ENCODE results near the gene CRX.
A peak's percentile ranks its signal among the peaks of the same experiment; 100 is the strongest.
"Not testable (repeated sequence)": the region's sequence is repeated elsewhere in the genome, so short reads cannot be mapped to it uniquely, and the experiment has no call there.

CRX gene

GRCh38 chr19:47804451-47804850 lies 17.3 kb upstream of the CRX start, which contains the start of gene TPRX1:
Gene TPRX1, minus strand, starts transcription at chr19:47804551. Its CDS starts 12 bp downstream, at chr19:47804539.
- not testable (repeated sequence) for DNase-seq

- DNase-seq: no peak
Observed at GRCh38 chr19:47805313-47805712, 16.4 kb upstream of the CRX start.

GRCh38 chr19:47806435-47806834 lies 15.3 kb upstream of the CRX start:
- no peak for DNase-seq

- peak; percentile 83 for DNase-seq
Observed at GRCh38 chr19:47813304-47813994, 8.3 kb upstream of the CRX start.

- no peak for DNase-seq
Observed at GRCh38 chr19:47813995-47814328, 7.8 kb upstream of the CRX start.

- not testable (repeated sequence) for DNase-seq
Observed at GRCh38 chr19:47816270-47816669, 5.5 kb upstream of the CRX start.

GRCh38 chr19:47818221-47818620 lies 3.5 kb upstream of the CRX start:
- DNase-seq: not testable (repeated sequence)

GRCh38 chr19:47819858-47820257 lies 1.9 kb upstream of the CRX start:
- no peak for DNase-seq

GRCh38 chr19:47820410-47820809 lies 1.3 kb upstream of the CRX start:
- DNase-seq: no peak

GRCh38 chr19:47824396-47824795 lies 2.7 kb downstream of the CRX start:
- no peak for DNase-seq

- DNase-seq: no peak
Observed at GRCh38 chr19:47826800-47827199, 5.1 kb downstream of the CRX start.

GRCh38 chr19:47832723-47833122 lies 11.0 kb downstream of the CRX start:
- no peak for DNase-seq

- no peak for DNase-seq
Observed at GRCh38 chr19:47836038-47836437, 14.3 kb downstream of the CRX start.

GRCh38 chr19:47839411-47839810 lies 17.7 kb downstream of the CRX start:
- no peak for DNase-seq

GRCh38 chr19:47839913-47840312 lies 18.2 kb downstream of the CRX start:
- no peak for DNase-seq

- DNase-seq: no peak
Observed at GRCh38 chr19:47842941-47843340, 21.2 kb downstream of the CRX start.

- no peak for DNase-seq
Observed at GRCh38 chr19:47848425-47848822, 26.7 kb downstream of the CRX start.

GRCh38 chr19:47848823-47849473 lies 27.2 kb downstream of the CRX start:
- DNase-seq: peak; percentile 53

GRCh38 chr19:47853003-47853402 lies 31.3 kb downstream of the CRX start:
- no peak for DNase-seq

GRCh38 chr19:47854459-47854858 lies 32.7 kb downstream of the CRX start:
- DNase-seq: no peak

GRCh38 chr19:47858231-47858630 lies 36.5 kb downstream of the CRX start:
- not testable (repeated sequence) for DNase-seq

- DNase-seq: not testable (repeated sequence)
Observed at GRCh38 chr19:47858646-47859285, 37.0 kb downstream of the CRX start, which contains the start of gene TPRX2. Gene TPRX2, plus strand, starts transcription at chr19:47859235. Its CDS starts 12 bp downstream, at chr19:47859247.

GRCh38 chr19:47859838-47860237 lies 38.1 kb downstream of the CRX start:
- DNase-seq: not testable (repeated sequence)
